GM19438 (cell line): Measurements from ENCODE around the gene STARD5.
A peak's percentile ranks its signal among the peaks of the same experiment; 100 is the strongest.

Experiments used
- ATAC-seq: cut with Tn5 transposase; IDR thresholded peaks from one replicate; pipeline ENCODE4 v1.9.1; 2021; ENCODE audit warnings: low read depth; ENCODE audit not compliant: unreplicated experiment

The STARD5 gene

DNA sequence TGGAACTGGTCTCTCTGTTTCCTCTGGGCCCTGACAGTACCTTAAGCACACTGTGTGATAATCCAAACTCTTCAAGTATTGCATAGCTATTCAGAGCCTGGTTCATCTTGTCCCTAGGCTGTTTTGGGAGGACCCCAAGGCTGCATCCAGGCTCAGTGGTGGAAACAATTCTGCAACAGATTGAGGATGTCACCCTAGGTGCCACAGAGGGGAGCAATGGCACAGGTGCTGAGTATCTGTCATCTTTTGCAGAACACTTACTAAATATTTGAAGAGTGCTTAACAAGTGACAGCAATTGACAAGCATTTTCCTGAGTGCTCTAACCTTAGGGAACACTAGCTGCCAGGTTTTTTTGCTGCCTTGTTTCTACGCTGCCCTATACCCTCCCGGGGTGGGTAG lies 27.8 kb downstream of the STARD5 start:
- no peak for ATAC-seq

DNA sequence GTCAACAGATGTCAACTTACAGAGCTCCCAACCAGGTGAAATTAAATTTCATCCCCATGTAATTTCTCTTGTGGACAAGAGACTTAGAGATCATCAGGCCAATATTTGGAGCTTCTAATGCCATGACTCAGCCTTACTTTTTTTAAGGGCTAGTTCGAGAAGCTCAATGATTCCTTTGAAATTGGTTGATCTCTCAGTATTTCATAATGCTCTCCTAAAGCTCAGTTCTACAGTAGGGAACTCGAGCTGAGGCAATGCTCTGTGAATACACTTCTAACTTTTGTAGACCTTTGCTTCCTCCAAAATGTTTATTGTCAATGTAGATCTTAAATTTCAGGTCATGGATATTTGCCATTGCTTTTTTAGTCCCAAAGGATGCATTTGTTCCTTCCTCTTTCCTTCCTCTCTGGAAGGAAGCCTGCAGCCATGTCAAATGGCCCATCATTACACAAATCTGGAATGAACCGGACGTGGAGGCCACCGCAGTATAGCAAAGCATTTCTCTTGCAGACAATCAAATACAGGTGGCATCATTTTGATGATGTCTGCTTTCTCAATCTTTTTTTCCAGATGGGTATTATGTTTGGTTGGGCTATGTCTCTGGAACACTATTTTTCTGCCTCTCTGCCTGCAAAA lies 28.3 kb downstream of the STARD5 start:
- no peak for ATAC-seq

GRCh38 chr15:81294516-81294880 lies 29.4 kb downstream of the STARD5 start:
- ATAC-seq = no peak

GRCh38 chr15:81293728-81294515 lies 30.0 kb downstream of the STARD5 start:
- peak; percentile 50 for ATAC-seq

GRCh38 chr15:81292523-81293001 lies 31.4 kb downstream of the STARD5 start:
- ATAC-seq = peak; percentile 37

GRCh38 chr15:81291916-81292522 lies 31.9 kb downstream of the STARD5 start:
- no peak for ATAC-seq

DNA sequence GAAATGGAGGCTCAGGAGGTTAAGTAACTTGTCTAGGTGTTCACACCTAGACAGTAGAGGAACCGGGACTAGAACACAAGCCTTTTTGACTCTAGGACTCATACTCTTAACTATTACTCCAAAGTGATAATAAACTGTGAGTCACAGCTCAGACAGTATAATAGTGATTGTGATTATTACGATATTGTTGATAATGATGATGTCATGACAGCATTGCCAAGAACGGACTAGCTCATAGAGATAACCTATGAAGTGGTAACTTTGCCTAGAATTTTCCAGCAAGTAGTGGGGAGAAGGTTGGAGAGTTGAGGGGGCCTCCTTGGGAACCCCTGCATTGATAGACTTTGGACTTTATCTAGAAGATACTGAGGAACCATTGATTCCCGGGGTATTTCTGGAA lies 34.0 kb downstream of the STARD5 start:
- ATAC-seq = no peak

GRCh38 chr15:81288616-81289015 lies 35.3 kb downstream of the STARD5 start:
- no peak for ATAC-seq

GRCh38 chr15:81288040-81288439 lies 35.9 kb downstream of the STARD5 start:
- no peak for ATAC-seq

GRCh38 chr15:81286621-81287121 lies 37.3 kb downstream of the STARD5 start:
- ATAC-seq = no peak

GRCh38 chr15:81285461-81285860 lies 38.5 kb downstream of the STARD5 start:
- no peak for ATAC-seq

DNA sequence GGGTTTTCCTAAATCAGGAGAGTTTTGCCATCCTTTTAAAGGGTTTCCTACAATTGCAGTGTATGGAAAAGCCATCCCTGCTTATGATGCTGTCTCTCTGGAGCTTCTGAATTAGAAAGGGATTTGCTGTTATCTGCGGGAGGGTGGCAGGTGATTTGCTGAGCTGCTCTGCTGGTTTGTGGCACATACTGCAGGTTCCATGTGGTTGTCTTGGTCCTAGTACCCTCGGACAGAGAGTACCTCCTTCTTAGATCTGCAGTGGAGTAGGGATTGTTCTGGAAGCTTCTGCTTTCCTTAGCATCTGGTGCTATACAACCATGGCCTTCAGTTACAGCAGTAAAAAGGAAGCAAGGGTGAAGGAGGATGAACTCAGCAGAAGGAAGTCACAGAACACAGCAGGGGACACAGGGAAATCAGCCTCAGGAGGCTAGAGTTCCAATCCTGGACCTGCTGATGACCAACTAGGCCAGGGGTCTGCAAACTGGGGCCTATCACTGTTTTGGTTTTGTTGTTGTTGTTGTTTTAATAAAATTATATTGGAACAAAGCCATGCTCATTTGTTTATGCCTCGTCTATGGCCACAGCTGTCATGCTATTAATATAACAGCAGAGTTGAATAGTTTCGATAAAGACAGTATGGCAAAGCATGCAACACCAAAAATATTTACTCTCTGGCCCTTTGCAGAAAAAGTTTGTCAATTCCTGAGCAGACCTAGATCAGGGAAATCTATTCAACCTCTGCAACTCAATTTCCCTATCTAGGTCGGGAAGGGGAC lies 39.5 kb downstream of the STARD5 start:
- peak; percentile 67 for ATAC-seq

GRCh38 chr15:81282911-81283310 lies 41.0 kb downstream of the STARD5 start:
- ATAC-seq = no peak

DNA sequence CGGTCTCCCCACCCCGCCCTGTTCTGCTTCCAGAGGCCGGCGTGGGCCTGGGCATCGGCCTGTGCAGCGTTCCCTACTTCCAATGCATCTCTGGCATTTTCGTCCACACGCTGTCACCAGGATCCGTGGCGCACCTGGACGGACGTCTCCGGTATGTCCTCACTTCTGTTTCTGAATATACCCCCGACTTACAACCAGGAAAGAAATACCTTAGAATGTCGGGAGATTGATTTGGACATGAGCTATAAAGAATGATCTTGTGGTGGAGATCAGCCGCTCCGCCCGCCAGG lies 41.4 kb downstream of the STARD5 start:
- ATAC-seq = no peak

GRCh38 chr15:81281766-81282605 lies 42.0 kb downstream of the STARD5 start:
- ATAC-seq = no peak

DNA sequence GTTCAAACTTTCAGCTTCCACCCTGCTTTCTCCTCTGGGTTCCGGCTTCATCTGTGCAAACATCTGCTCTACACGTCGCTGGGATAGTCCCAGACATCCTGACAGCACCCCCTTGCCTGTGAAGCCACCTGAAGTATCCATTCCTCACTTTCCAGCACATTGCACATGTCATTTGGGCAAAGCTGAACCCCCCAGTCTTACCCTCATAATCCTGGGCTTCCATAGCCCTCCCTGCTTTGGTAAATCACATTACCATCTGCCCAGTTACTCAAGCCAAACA lies 42.5 kb downstream of the STARD5 start:
- ATAC-seq = no peak

DNA sequence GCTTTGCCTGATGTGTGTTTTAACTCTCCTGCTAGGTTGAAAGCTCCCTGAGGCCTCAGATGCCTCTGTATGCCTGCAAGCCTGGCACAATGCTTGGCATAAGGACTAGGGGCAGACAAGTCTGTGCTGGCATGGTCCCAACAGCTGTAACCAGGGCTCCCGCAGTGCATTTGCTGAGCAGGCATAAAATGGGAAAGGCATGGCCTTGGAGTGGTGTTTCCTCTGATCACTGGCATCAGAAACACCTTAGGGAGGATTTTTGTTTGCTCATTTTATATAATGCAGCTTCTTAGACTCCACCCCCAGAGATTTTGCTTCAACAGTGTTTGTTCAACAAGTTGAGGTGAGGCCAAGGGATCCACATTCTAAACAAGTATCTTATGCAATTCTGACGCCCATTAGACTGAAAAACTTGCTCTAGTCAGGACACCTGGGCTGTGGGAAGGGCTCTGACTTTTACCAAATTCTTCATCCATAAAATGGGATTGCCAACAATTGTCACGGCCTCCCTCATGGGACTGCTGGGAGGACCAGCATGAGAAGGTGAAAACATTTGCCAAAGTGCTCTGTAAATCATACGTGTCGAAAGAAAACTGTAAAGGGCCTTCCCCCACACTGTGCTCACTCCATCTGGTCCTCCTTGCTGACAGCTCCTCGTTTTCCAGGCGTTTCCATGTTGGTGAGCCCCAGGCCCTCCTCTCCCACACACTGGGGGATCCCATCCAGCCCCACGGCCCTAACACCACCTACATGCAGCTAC lies 43.1 kb downstream of the STARD5 start:
- no peak for ATAC-seq

GRCh38 chr15:81279621-81280485 lies 44.1 kb downstream of the STARD5 start:
- no peak for ATAC-seq
